Kasumi-1 (cell line): Measurements from ENCODE around the gene RRP36.

Experiments used
- DNase-seq, 2 experiments: peaks; one replicate each; lab custom pipeline; 2025; lab: John Stamatoyannopoulos, UW

The RRP36 gene

DNA sequence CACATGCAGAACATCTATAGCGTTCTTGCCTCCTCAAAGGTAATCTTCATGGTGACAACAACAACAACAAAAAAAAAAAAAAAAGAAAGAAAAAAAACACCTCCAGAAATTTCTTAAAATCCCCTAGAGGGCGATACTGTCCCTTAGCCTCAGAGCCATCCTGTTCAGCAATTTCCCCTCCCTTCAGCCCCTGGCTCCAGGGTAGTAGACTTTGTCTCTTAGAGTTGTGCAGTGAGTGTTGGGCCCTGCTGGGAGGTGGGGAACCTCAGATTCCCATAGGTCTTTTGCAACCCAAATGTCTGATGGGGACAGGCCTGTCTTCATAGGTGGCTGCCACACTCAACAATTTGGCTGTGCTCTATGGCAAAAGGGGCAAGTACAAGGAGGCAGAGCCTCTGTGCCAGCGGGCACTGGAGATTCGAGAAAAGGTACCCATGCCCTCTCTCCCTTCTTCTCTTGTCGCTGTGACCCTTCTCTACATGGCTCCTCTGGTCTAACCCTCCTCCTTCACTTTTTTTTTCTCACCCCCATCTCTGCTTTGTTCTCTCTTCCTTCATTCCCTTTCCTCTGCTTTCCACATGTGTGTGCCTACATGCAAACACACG is 48.7 kb downstream of the RRP36 start:
- peak; percentile 70 to 85 for DNase-seq

- DNase-seq, result no peak
These were observed 53.6 kb downstream of the RRP36 start for GRCh38 chr6:43074847-43075669.

GRCh38 chr6:43075670-43076463 is 54.4 kb downstream of the RRP36 start, which contains the start of gene PTK7:
Gene PTK7, plus strand, starts transcription at chr6:43076314. Its CDS starts 175 bp downstream, at chr6:43076489.
- DNase-seq, result peak; percentile 66 to 79

DNA sequence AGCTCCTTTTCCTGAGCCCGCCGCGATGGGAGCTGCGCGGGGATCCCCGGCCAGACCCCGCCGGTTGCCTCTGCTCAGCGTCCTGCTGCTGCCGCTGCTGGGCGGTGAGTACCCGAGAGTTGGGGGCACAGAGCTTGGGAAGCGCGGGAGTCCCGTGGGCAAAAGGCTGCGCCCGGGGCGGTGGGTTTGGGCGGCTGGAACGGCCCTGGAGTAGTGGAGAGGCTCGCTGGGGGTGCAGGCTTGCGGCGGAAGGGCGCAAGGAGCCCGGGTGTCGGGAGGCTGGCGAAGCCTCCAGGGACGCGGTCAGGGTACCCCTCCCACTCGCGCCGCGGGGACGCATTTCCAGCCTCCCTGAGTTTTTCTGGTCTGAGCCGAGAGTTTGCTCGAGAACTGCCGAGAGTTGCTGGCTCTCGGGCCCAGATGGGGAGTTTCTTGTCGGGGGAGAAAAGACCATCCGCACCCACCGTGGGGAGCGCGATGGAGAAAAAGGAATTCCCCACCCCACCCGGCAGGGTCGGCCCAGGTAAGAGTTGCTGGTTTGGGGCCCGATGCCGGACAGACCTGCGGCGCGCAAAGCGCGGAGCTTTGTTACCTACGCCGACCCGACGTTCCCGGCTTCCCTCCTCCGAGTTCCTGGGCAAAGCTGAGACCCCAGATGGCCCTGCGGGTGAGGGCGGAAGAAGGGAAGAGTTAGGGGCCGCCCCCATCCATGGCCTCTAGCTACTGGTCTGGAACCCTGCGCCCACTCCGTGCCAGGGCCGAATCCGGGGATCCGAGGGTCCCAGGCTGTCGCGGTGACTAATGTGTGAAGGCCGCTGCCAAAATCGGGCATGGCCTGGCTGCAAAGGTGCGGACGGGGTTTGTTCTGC is 55.3 kb downstream of the RRP36 start:
- peak; percentile 21 to 24 for DNase-seq

DNA sequence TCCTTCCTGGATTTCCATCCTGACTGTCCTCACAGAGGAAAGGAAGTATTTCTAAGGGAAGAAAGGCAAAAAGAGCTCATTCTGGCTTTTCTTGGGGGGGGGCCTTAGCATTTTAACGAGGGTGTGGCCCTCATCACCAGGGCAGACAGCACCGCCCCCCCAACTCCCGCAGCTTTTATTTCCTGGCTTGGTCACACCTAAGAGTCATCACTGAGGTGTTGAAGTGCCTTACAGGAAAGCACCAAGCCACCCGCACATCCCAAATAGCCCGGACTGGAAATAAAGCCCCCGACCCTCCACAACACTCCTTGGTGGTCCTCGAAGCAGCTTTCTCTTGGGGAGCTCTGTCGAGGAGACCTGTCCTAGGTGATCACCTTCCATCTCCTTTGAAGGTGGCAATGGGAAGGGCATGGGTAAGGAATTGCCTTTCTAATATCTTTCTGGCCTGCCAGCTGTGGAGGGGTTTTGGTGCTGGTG is 55.9 kb downstream of the RRP36 start:
- no peak for DNase-seq

GRCh38 chr6:43077981-43078511 is 56.6 kb downstream of the RRP36 start:
- no peak for DNase-seq

DNA sequence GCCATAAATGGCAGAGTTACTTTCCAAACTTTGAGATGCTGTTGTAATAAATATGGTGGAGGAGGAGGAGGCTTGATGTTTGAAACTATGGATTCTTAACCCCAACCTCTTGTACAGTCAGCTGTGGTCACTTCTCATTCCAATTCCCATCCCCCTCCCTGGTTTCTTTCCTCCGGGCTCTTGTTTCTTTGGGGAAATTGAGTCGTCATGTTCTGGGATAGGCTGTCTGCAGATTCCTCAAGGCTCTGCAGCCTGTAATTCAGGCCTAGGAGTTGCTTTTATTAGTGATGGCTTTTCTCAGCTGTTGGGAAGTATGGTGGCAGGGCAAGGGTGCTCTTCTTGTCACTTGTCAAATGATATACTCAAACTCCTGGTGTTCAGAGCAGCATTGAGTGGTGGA is 57.3 kb downstream of the RRP36 start:
- DNase-seq, result no peak
